Activated CD4-positive, alpha-beta T cell treated with anti-CD3 and anti-CD28 coated beads, Interleukin-2, amount 10 ng/mL, durations not matched to agents 7 days and 5 days (primary cell): Measurements from ENCODE around the gene FOXO6. TPM values are rescaled to one million over a fixed set of nuclear protein-coding genes. Genes with fewer than 3 reads are reported as not detected.

Experiments used
- CTCF ChIA-PET: fragments of 350-600 bp; sonication (Branson Sonifier 250); formaldehyde crosslinking; loops from one replicate; lab custom pipeline; 2021; ENCODE audit warnings: antibody characterized with exemption; lab: Charles Lee
- POLR2A ChIA-PET: fragments of 350-600 bp; sonication (Branson Sonifier 250); formaldehyde crosslinking; loops from one replicate; lab custom pipeline; 2021; ENCODE audit warnings: antibody characterized with exemption; lab: Charles Lee
- DNase-seq: peaks from one replicate; pipeline ENCODE4 v3.0.0-alpha.2; 2020
- H3K27ac Mint-ChIP-seq: one replicate; pipeline ENCODE4 v1.8.0; 2021; ENCODE audit warnings: mild to moderate bottlenecking, moderate library complexity, mixed read lengths
- H3K27me3 Mint-ChIP-seq: one replicate; pipeline ENCODE4 v1.8.0; 2021; ENCODE audit warnings: mixed read lengths
- H3K36me3 Mint-ChIP-seq: one replicate; pipeline ENCODE4 v1.8.0; 2021; ENCODE audit warnings: low read depth, mixed read lengths
- H3K4me1 Mint-ChIP-seq: one replicate; pipeline ENCODE4 v1.8.0; 2021; ENCODE audit warnings: mixed read lengths
- H3K4me3 Mint-ChIP-seq: one replicate; pipeline ENCODE4 v1.8.0; 2021; ENCODE audit warnings: mild to moderate bottlenecking, moderate library complexity, mixed read lengths
- H3K9me3 Mint-ChIP-seq: one replicate; pipeline ENCODE4 v1.8.0; 2021; ENCODE audit warnings: mixed read lengths
- total RNA-seq, 2 experiments: library from RNA; stranded (reverse); gene quantifications; one replicate each; pipeline ENCODE4 v1.2.3, GENCODE V29; 2021

FOXO6 gene
- total RNA-seq, 2 experiments from 2014 or later: not detected

- H3K4me3 Mint-ChIP-seq: no peak overlapping the region
- peaks cover 3% of the 10 kb centered on the region for H3K9me3 Mint-ChIP-seq
- no peaks in the 10 kb centered on the region for H3K4me1 Mint-ChIP-seq
- no peaks in the 10 kb centered on the region for H3K36me3 Mint-ChIP-seq
- no peak overlapping the region for H3K27ac Mint-ChIP-seq
- CTCF ChIA-PET: no interaction called here
- POLR2A ChIA-PET: no interaction called here
- peaks cover 6% of the 10 kb centered on the region for H3K27me3 Mint-ChIP-seq
- DNase-seq: no peak
Observed at GRCh38 chr1:41414716-41415306, 53.6 kb downstream of the FOXO6 start.

- H3K27me3 Mint-ChIP-seq: no peaks in the 10 kb centered on the region
- no peak for DNase-seq
Observed at GRCh38 chr1:41416081-41416480, 54.8 kb downstream of the FOXO6 start.

GRCh38 chr1:41416552-41417334 is 55.5 kb downstream of the FOXO6 start:
- Mint-ChIP-seq H3K27me3 (no peaks in the 10 kb centered on the region), H3K27ac (no peak overlapping the region), H3K4me3 (no peak overlapping the region), H3K4me1 (no peaks in the 10 kb centered on the region), H3K36me3 (no peaks in the 10 kb centered on the region), H3K9me3 (no peaks in the 10 kb centered on the region)
- ChIA-PET CTCF (no interaction called here), POLR2A (no interaction called here)
- peak; percentile 60 for DNase-seq

More at GRCh38 chr1:41416081-41416480, 54.8 kb downstream of the FOXO6 start:
- Mint-ChIP-seq H3K36me3 (no peaks in the 10 kb centered on the region), H3K9me3 (peaks cover 3% of the 10 kb centered on the region), H3K27ac (no peak overlapping the region), H3K4me3 (no peak overlapping the region), H3K4me1 (no peaks in the 10 kb centered on the region)
- ChIA-PET POLR2A (no interaction called here), CTCF (no interaction called here)

GRCh38 chr1:41417335-41417682 is 56.1 kb downstream of the FOXO6 start:
- no peak for DNase-seq
- Mint-ChIP-seq H3K27ac (no peak overlapping the region), H3K4me3 (no peak overlapping the region), H3K4me1 (no peaks in the 10 kb centered on the region), H3K36me3 (no peaks in the 10 kb centered on the region), H3K9me3 (no peaks in the 10 kb centered on the region), H3K27me3 (no peaks in the 10 kb centered on the region)
- ChIA-PET CTCF (interaction anchor here (0.7 kb wide), 1 partner anchor 20 kb away, joined by 3 read pairs; no protein-coding TSS in a partner anchor), POLR2A (no interaction called here)

- H3K4me3 Mint-ChIP-seq: no peak overlapping the region
- H3K36me3 Mint-ChIP-seq: no peaks in the 10 kb centered on the region
- no peaks in the 10 kb centered on the region for H3K4me1 Mint-ChIP-seq
- ChIA-PET POLR2A (no interaction called here), CTCF (interaction anchor here (0.7 kb wide), 1 partner anchor 21 kb away, joined by 3 read pairs; no protein-coding TSS in a partner anchor)
- no peak overlapping the region for H3K27ac Mint-ChIP-seq
- no peaks in the 10 kb centered on the region for H3K9me3 Mint-ChIP-seq
- no peaks in the 10 kb centered on the region for H3K27me3 Mint-ChIP-seq
- no peak for DNase-seq
Observed at GRCh38 chr1:41417746-41418145, 56.5 kb downstream of the FOXO6 start.

GRCh38 chr1:41418857-41419583 is 57.8 kb downstream of the FOXO6 start:
- POLR2A ChIA-PET: no interaction called here
- Mint-ChIP-seq H3K9me3 (no peaks in the 10 kb centered on the region), H3K27ac (no peak overlapping the region), H3K27me3 (no peaks in the 10 kb centered on the region), H3K4me3 (no peak overlapping the region), H3K36me3 (no peaks in the 10 kb centered on the region), H3K4me1 (no peaks in the 10 kb centered on the region)
- DNase-seq: no peak
- CTCF ChIA-PET: interaction anchor here (0.7 to 1.1 kb wide), 2 partner anchors 19 to 136 kb away, joined by 3 to 4 read pairs; no protein-coding TSS in a partner anchor

- no peak for DNase-seq
- Mint-ChIP-seq H3K4me1 (no peaks in the 10 kb centered on the region), H3K27ac (no peak overlapping the region), H3K9me3 (no peaks in the 10 kb centered on the region), H3K27me3 (no peaks in the 10 kb centered on the region), H3K36me3 (no peaks in the 10 kb centered on the region), H3K4me3 (no peak overlapping the region)
- ChIA-PET CTCF (no interaction called here), POLR2A (no interaction called here)
Observed at GRCh38 chr1:41419584-41420295, 58.5 kb downstream of the FOXO6 start.

- H3K4me1 Mint-ChIP-seq: no peaks in the 10 kb centered on the region
- no peak for DNase-seq
- no peak overlapping the region for H3K27ac Mint-ChIP-seq
- ChIA-PET POLR2A (no interaction called here), CTCF (interaction anchor here (1.5 kb wide), 1 partner anchor 98 kb away, joined by 5 read pairs; no protein-coding TSS in a partner anchor)
- H3K36me3 Mint-ChIP-seq: no peaks in the 10 kb centered on the region
- H3K27me3 Mint-ChIP-seq: no peaks in the 10 kb centered on the region
- H3K4me3 Mint-ChIP-seq: no peak overlapping the region
- H3K9me3 Mint-ChIP-seq: no peaks in the 10 kb centered on the region
Observed at GRCh38 chr1:41420351-41420750, 59.1 kb downstream of the FOXO6 start.

- Mint-ChIP-seq H3K36me3 (no peaks in the 10 kb centered on the region), H3K9me3 (no peaks in the 10 kb centered on the region), H3K4me3 (no peak overlapping the region), H3K27me3 (no peaks in the 10 kb centered on the region), H3K4me1 (no peaks in the 10 kb centered on the region), H3K27ac (no peak overlapping the region)
- POLR2A ChIA-PET: no interaction called here
- CTCF ChIA-PET: interaction anchor here (1.5 kb wide), 1 partner anchor 98 kb away, joined by 5 read pairs; no protein-coding TSS in a partner anchor
- DNase-seq: no peak
Observed at GRCh38 chr1:41420860-41421259, 59.6 kb downstream of the FOXO6 start.

- no peaks in the 10 kb centered on the region for H3K4me1 Mint-ChIP-seq
- ChIA-PET POLR2A (no interaction called here), CTCF (no interaction called here)
- H3K27ac Mint-ChIP-seq: no peak overlapping the region
- DNase-seq: no peak
- H3K27me3 Mint-ChIP-seq: no peaks in the 10 kb centered on the region
- H3K9me3 Mint-ChIP-seq: no peaks in the 10 kb centered on the region
- H3K4me3 Mint-ChIP-seq: no peak overlapping the region
- H3K36me3 Mint-ChIP-seq: no peaks in the 10 kb centered on the region
Observed at GRCh38 chr1:41422306-41422705, 61.1 kb downstream of the FOXO6 start.

- POLR2A ChIA-PET: no interaction called here
- H3K4me1 Mint-ChIP-seq: no peaks in the 10 kb centered on the region
- H3K27me3 Mint-ChIP-seq: no peaks in the 10 kb centered on the region
- no peaks in the 10 kb centered on the region for H3K36me3 Mint-ChIP-seq
- no peak for DNase-seq
- CTCF ChIA-PET: interaction anchor here (1.2 kb wide), 1 partner anchor 548 kb away, joined by 3 read pairs; no protein-coding TSS in a partner anchor
- H3K4me3 Mint-ChIP-seq: no peak overlapping the region
- H3K27ac Mint-ChIP-seq: no peak overlapping the region
- H3K9me3 Mint-ChIP-seq: no peaks in the 10 kb centered on the region
Observed at GRCh38 chr1:41423511-41424191, 62.4 kb downstream of the FOXO6 start.

GRCh38 chr1:41424581-41425118 is 63.4 kb downstream of the FOXO6 start:
- Mint-ChIP-seq H3K4me3 (no peak overlapping the region), H3K9me3 (no peaks in the 10 kb centered on the region), H3K27me3 (peaks cover 2% of the 10 kb centered on the region), H3K36me3 (no peaks in the 10 kb centered on the region), H3K4me1 (no peaks in the 10 kb centered on the region), H3K27ac (no peak overlapping the region)
- ChIA-PET CTCF (interaction anchor here (1.2 kb wide), 1 partner anchor 549 kb away, joined by 3 read pairs; no protein-coding TSS in a partner anchor), POLR2A (no interaction called here)
- DNase-seq: no peak
